Measurements from ENCODE around the gene PDCD1. TPM values are rescaled to one million over a fixed set of nuclear protein-coding genes. Genes with fewer than 3 reads are reported as not detected.

The PDCD1 gene
- total RNA-seq, 1 donor from 2014 or later, result not detected

DNA sequence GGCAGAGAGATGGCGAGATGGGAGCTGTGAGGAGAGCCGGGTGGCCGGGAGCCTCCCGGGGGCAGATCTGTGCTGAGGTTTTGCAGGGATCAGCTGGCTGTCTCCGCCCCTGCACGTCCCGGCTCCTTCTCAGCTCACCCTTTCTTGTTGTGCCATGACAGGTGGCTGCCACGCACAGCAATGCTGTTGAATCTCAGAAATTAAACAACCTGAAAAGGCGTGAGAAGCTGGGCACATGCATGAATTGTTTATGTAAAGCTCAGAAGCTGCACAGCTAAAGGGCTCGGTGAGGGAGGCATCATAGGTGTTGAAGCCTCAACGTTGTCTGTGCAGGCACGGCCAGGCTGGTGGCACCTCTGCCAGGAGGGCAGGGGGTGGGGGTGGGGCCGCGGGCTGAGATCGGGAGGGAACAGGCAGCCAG, 10.0 kb upstream of the PDCD1 start:
- no peak overlapping the region for H3K4me3 ChIP-seq
- intact Hi-C loops (cut with DNase I), result no loop called here
- H3K27ac ChIP-seq, result no peak overlapping the region
- DNase-seq (ENCODE audit: low spot score in 2 of 2), result no peak
- peaks cover 16% of the 10 kb centered on the region for H3K27me3 ChIP-seq
- H3K36me3 ChIP-seq, result no peaks in the 10 kb centered on the region
- H3K4me1 ChIP-seq, result no peaks in the 10 kb centered on the region
- no peaks in the 10 kb centered on the region for H3K9me3 ChIP-seq
- TF ChIP-seq, protein P1, sequence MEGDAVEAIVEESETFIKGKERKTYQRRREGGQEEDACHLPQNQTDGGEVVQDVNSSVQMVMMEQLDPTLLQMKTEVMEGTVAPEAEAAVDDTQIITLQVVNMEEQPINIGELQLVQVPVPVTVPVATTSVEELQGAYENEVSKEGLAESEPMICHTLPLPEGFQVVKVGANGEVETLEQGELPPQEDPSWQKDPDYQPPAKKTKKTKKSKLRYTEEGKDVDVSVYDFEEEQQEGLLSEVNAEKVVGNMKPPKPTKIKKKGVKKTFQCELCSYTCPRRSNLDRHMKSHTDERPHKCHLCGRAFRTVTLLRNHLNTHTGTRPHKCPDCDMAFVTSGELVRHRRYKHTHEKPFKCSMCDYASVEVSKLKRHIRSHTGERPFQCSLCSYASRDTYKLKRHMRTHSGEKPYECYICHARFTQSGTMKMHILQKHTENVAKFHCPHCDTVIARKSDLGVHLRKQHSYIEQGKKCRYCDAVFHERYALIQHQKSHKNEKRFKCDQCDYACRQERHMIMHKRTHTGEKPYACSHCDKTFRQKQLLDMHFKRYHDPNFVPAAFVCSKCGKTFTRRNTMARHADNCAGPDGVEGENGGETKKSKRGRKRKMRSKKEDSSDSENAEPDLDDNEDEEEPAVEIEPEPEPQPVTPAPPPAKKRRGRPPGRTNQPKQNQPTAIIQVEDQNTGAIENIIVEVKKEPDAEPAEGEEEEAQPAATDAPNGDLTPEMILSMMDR (IDR thresholded peaks at IDR 0.05), result no peak

DNA sequence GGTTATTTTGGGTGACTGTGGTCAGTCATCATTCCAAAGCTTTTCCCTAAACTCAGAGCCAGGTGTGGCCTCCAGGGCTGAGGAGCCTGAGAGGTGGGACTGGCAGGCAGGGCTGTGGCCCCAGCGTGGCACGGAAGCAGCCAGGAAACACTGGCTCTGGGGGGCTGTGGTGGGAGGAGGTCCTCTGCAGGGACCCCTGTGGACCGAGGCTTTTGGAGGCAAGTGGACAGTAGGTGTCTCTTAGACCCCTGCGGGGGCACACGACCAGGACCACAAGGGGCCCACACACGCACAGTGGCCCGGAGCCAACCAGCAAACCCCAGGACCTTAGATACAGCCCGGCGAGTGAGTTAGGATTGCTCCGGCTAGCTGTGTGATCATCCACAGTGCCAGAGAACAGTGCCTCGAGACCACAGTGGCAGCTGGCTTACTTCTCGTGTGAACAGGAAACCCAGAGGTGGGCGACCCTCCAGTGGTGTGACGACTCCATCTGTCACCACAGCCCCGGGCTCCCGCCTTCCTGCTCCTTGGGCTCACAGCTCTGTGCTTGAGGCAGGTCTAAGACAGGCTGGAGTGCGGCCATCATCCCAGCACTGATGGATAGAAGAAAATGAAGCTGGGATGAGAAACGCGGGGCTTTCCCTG, 9.2 kb upstream of the PDCD1 start:
- Histone ChIP-seq H3K27me3 (peaks cover 23% of the 10 kb centered on the region), H3K4me1 (no peaks in the 10 kb centered on the region), H3K9me3 (no peaks in the 10 kb centered on the region), H3K36me3 (no peaks in the 10 kb centered on the region), H3K27ac (no peak overlapping the region), H3K4me3 (no peak overlapping the region)
- TF ChIP-seq, protein P1 (IDR thresholded peaks at IDR 0.05), result no peak
- DNase-seq (ENCODE audit: low spot score in 2 of 2), result peak in 1 of 2 donors; percentile 43
- intact Hi-C loops (cut with DNase I), result no loop called here

DNA sequence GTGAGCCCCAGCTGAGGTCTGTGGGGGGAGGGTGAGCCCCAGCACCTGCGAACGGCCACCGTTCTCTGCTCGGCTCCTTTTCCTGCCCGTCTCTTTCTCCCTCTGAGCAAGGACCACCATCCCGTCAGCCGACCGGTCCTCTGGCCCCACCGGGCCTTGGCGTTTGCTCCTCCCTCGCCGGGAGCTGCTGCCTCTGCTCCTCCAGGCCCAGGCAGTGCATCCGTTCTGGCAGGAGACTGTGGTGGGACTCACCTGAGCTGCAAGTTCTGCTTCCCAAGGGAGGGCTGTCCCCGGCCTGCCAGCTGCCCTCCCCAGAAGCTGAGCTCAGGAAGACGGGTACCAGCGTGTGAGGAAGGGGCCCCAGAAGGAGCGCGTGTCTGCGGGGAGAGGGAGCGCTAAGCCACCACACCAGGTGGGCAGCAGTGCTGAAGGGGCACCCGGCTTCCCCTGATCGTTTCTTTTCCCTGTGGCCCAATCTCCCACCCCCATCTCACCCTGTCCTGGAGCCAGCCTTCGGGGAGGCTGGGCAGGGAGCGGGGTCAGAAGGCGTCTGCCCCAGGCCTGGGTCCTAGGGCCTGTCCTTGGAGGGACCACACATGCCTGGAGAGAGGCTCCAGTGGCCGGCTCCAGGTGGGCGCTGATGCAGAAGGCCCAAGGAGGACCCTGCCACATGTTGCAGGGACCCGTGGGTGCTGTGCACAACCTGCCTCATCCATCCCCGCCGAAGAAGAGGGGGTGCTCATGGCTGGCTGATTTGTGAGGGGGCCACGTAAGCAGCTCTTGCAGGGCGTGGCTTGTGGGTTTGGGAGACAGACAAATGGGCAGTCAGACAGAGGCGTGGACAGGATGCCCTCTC, 8.3 kb upstream of the PDCD1 start:
- H3K36me3 ChIP-seq, result no peaks in the 10 kb centered on the region
- no peaks in the 10 kb centered on the region for H3K9me3 ChIP-seq
- intact Hi-C loops (cut with DNase I), result no loop called here
- no peak for DNase-seq (ENCODE audit: low spot score in 2 of 2)
- no peak overlapping the region for H3K27ac ChIP-seq
- peaks cover 23% of the 10 kb centered on the region for H3K27me3 ChIP-seq
- TF ChIP-seq, protein P1 (IDR thresholded peaks at IDR 0.05), result no peak
- no peak overlapping the region for H3K4me3 ChIP-seq
- H3K4me1 ChIP-seq, result no peaks in the 10 kb centered on the region

DNA sequence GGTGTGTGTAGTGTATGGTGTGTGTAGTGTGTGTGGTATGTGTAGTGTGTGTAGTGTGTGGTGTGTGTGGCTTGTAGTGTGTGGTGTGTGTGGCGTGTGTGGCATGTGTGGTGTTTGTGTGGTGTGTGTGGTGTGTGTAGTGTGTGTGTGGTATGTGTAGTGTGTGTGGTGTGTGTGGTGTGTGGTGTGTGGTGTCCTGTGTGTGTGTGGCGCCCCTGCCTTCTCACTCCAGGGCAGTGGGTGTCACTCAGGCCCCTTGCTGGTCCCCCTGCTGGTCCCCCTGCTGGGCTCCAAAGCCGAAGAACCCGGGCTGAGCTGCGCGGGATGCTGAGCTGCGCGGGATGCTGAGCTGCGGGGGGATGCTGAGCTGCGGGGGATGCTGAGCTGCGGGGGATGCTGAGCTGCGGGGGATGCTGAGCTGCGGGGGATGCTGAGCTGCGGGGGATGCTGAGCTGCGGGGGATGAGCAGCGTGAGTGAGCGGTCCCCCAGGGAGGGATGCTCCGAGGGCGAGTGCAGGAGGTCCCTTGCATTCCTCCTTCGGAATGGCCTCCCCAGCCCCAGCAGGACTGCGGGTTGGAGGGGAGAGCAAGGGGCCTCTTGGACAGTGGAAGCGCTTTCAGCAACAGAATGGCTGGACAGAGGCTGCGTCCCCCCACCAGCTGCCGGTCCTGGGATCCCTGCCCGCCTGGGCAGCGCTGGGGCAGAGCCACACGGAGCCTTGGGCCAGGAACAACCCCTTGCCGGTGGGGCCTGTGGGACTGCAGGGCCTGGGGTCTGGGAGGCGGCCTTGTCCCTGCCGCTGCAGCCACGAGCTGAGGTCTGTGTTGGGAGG, 7.5 kb upstream of the PDCD1 start:
- peaks cover 23% of the 10 kb centered on the region for H3K27me3 ChIP-seq
- H3K36me3 ChIP-seq, result no peaks in the 10 kb centered on the region
- no peak overlapping the region for H3K4me3 ChIP-seq
- no peak for DNase-seq (ENCODE audit: low spot score in 2 of 2)
- no peaks in the 10 kb centered on the region for H3K9me3 ChIP-seq
- intact Hi-C loops (cut with DNase I), result no loop called here
- H3K4me1 ChIP-seq, result no peaks in the 10 kb centered on the region
- H3K27ac ChIP-seq, result no peak overlapping the region
- TF ChIP-seq, protein P1 (IDR thresholded peaks at IDR 0.05), result no peak

DNA sequence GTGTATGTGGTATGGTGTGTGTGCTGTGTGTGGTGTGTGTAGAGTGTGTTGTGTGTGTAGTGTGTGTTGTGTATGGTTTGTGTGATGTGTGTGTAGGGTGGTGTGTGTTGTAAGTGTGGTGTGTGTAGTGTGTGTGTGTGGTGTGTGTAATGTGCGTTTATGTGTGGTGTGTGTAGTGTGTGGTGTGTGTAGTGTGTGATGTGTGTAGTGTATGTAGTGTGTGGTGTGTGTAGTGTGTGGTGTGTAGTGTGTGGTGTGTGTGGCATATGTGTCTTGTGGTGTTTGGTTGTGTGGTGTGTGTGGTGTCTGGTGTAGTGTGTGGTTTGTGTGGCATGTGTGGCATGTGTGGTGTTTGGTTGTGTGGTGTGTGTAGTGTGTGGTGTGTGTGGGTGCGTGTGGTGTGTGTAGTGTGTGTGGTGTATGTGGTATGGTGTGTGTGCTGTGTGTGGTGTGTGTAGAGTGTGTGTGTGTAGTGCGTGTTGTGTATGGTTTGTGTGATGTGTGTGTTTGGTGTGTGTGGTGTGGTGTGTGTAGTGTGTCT, 6.8 kb upstream of the PDCD1 start:
- no peak overlapping the region for H3K4me3 ChIP-seq
- H3K4me1 ChIP-seq, result no peaks in the 10 kb centered on the region
- intact Hi-C loops (cut with DNase I), result no loop called here
- peaks cover 23% of the 10 kb centered on the region for H3K27me3 ChIP-seq
- no peak for DNase-seq (ENCODE audit: low spot score in 2 of 2)
- TF ChIP-seq, protein P1 (IDR thresholded peaks at IDR 0.05), result no peak
- H3K9me3 ChIP-seq, result no peaks in the 10 kb centered on the region
- H3K36me3 ChIP-seq, result no peaks in the 10 kb centered on the region
- no peak overlapping the region for H3K27ac ChIP-seq

Measured in ascending aorta (tissue), 2 donors.